Parathyroid adenoma (tissue), 2 donors: ENCODE data around the gene CDH12.

Experiments used
- H2AFZ ChIP-seq: fragments of 300-600 bp; sonication (generic); one replicate; pipeline ENCODE4 v1.7.0; 2017; ENCODE audit warnings: antibody characterized with exemption, mild to moderate bottlenecking
- H3K27ac ChIP-seq: fragments of 300-600 bp; sonication (generic); one replicate; pipeline ENCODE4 v1.7.0; 2017
- H3K27me3 ChIP-seq: fragments of 300-600 bp; sonication (generic); one replicate; pipeline ENCODE4 v1.7.0; 2017; ENCODE audit warnings: low read length; ENCODE audit not compliant: control insufficient read depth, insufficient read depth
- H3K36me3 ChIP-seq: fragments of 300-600 bp; sonication (generic); one replicate; pipeline ENCODE4 v1.7.0; 2017; ENCODE audit warnings: low read length; ENCODE audit not compliant: control insufficient read depth, insufficient read depth
- H3K4me1 ChIP-seq: fragments of 300-600 bp; sonication (generic); one replicate; pipeline ENCODE4 v1.7.0; 2017; ENCODE audit warnings: control low read depth
- H3K4me2 ChIP-seq: fragments of 300-600 bp; sonication (generic); one replicate; pipeline ENCODE4 v1.7.0; 2017; ENCODE audit warnings: low read length
- H3K4me3 ChIP-seq: fragments of 300-600 bp; sonication (generic); one replicate; pipeline ENCODE4 v1.7.0; 2017; ENCODE audit warnings: low read depth, low read length
- H3K79me2 ChIP-seq: fragments of 300-600 bp; sonication (generic); one replicate; pipeline ENCODE4 v1.7.0; 2017; ENCODE audit warnings: control low read depth
- H3K9ac ChIP-seq: fragments of 300-600 bp; sonication (generic); one replicate; pipeline ENCODE4 v1.7.0; 2017; ENCODE audit warnings: mild to moderate bottlenecking
- H3K9me3 ChIP-seq: fragments of 300-600 bp; sonication (generic); one replicate; pipeline ENCODE4 v1.7.0; 2017; ENCODE audit warnings: low read length; ENCODE audit not compliant: control insufficient read depth
- CTCF ChIP-seq: fragments of 300-600 bp; sonication (generic); IDR thresholded peaks from one replicate; pipeline ENCODE4 v1.7.0; 2017; ENCODE audit warnings: antibody characterized with exemption, mild to moderate bottlenecking
- donor health status: primary hyperparathyroidism.

CDH12 gene

DNA sequence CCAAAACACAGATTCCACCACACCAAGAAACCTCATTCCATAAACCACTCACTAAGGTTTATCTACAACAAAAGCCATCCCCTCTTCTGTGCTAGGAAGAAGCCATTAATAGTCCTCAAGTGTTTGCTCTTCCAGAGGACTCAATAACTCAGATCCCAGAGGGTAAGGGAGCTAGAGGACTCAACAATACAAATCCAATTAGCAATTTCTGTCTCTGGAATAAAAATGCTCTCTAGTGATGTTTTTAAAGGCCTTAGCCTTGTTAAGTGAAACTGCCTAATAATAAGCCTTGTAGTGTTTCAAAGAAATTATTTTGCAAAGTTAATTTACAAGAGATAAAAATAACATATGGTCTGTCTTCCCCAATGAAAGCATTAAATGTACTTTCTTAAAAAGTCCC is 942.4 kb downstream of the CDH12 start:
- no peak overlapping the region for H3K9ac ChIP-seq
- H3K27me3 ChIP-seq: no peaks in the 10 kb centered on the region
- no peaks in the 10 kb centered on the region for H3K79me2 ChIP-seq
- H3K4me1 ChIP-seq: no peaks in the 10 kb centered on the region
- TF ChIP-seq CTCF: no peak
- no peaks in the 10 kb centered on the region for H3K36me3 ChIP-seq
- H3K4me3 ChIP-seq: no peak overlapping the region
- no peaks in the 10 kb centered on the region for H3K9me3 ChIP-seq
- no peak overlapping the region for H3K27ac ChIP-seq
- H3K4me2 ChIP-seq: no peak overlapping the region
- no peak overlapping the region for H2AFZ ChIP-seq

GRCh38 chr5:21895766-21896350 is 957.3 kb downstream of the CDH12 start:
- no peak overlapping the region for H3K4me3 ChIP-seq
- no peaks in the 10 kb centered on the region for H3K79me2 ChIP-seq
- no peak overlapping the region for H2AFZ ChIP-seq
- no peak overlapping the region for H3K4me2 ChIP-seq
- H3K9me3 ChIP-seq: no peaks in the 10 kb centered on the region
- H3K9ac ChIP-seq: no peak overlapping the region
- H3K27me3 ChIP-seq: no peaks in the 10 kb centered on the region
- no peaks in the 10 kb centered on the region for H3K36me3 ChIP-seq
- no peak overlapping the region for H3K27ac ChIP-seq
- H3K4me1 ChIP-seq: no peaks in the 10 kb centered on the region
- TF ChIP-seq CTCF: no peak

- TF ChIP-seq CTCF: no peak
- H3K9ac ChIP-seq: no peak overlapping the region
These were observed 960.0 kb downstream of the CDH12 start for GRCh38 chr5:21893161-21893560.

DNA sequence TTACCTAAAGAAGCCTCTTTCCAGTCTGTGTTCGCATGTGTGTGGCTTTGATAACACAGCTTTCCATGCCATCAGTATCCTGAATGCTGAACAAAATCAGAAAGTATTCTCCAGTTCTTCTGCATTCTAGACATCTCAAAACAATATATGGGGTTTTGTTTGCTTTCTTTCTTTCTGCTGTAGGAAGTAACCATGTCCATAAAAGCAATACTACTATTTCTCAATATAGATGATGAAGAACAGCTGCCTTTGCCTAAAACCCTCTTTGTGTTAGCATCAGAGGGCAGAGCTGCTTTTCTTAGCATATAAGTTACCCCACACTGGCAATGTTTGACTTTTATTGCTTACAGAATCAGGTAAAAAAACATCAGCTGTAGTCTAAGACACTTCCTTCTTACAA is 963.6 kb downstream of the CDH12 start:
- H3K4me3 ChIP-seq: no peak overlapping the region
- H3K79me2 ChIP-seq: no peaks in the 10 kb centered on the region
- no peak overlapping the region for H3K9ac ChIP-seq
- H3K4me2 ChIP-seq: no peak overlapping the region
- H3K27ac ChIP-seq: no peak overlapping the region
- H2AFZ ChIP-seq: no peak overlapping the region
- H3K27me3 ChIP-seq: no peaks in the 10 kb centered on the region
- H3K9me3 ChIP-seq: no peaks in the 10 kb centered on the region
- TF ChIP-seq CTCF: no peak
- H3K4me1 ChIP-seq: no peaks in the 10 kb centered on the region
- no peaks in the 10 kb centered on the region for H3K36me3 ChIP-seq

More at GRCh38 chr5:21893161-21893560, 960.0 kb downstream of the CDH12 start:
- no peaks in the 10 kb centered on the region for H3K9me3 ChIP-seq
- no peak overlapping the region for H3K4me3 ChIP-seq
- H3K4me1 ChIP-seq: no peaks in the 10 kb centered on the region
- H2AFZ ChIP-seq: no peak overlapping the region
- H3K27ac ChIP-seq: no peak overlapping the region
- H3K36me3 ChIP-seq: no peaks in the 10 kb centered on the region
- H3K4me2 ChIP-seq: no peak overlapping the region
- no peaks in the 10 kb centered on the region for H3K79me2 ChIP-seq
- no peaks in the 10 kb centered on the region for H3K27me3 ChIP-seq

- Histone ChIP-seq H3K9me3 (no peaks in the 10 kb centered on the region), H3K79me2 (no peaks in the 10 kb centered on the region), H3K9ac (no peak overlapping the region), H3K27ac (no peak overlapping the region), H3K4me2 (no peak overlapping the region), H3K4me1 (no peaks in the 10 kb centered on the region), H3K27me3 (no peaks in the 10 kb centered on the region), H2AFZ (no peak overlapping the region), H3K4me3 (no peak overlapping the region), H3K36me3 (no peaks in the 10 kb centered on the region)
- no peak for TF ChIP-seq CTCF
These were observed 970.9 kb downstream of the CDH12 start for GRCh38 chr5:21882074-21882745.
